Measurements from ENCODE around the gene ARHGAP22. TPM values are rescaled to one million over a fixed set of nuclear protein-coding genes. Genes with fewer than 3 reads are reported as not detected.
"Not testable (repeated sequence)": the region's sequence is repeated elsewhere in the genome, so short reads cannot be mapped to it uniquely, and the experiment has no call there.

ARHGAP22 gene
- total RNA-seq, 1 donor from 2014 or later, result 5.1 TPM

DNA sequence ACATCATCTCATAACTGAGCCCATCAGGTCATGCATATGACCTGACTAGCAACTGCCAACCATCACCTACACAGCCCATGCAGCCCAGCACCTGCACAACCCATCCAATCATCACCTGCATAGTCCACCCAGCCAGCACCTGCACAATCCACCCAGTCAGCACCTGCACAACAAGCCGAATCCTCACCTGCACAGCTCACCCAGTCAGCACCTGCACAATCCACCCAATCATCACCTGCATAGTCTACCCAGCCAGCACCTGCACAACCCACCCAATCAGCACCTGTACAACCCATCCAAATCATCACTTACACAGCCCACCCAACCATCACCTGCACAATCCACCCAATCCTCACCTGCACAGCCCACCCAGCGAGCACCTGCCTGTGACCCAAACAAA lies 46.4 kb upstream of the ARHGAP22 start:
- Mint-ChIP-seq H3K4me1 (ENCODE audit: unreplicated experiment) (no peaks in the 10 kb centered on the region), H3K27me3 (peaks cover 65% of the 10 kb centered on the region), H3K9me3 (no peaks in the 10 kb centered on the region), H3K27ac (no peak overlapping the region), H3K36me3 (no peaks in the 10 kb centered on the region), H3K4me3 (no peak overlapping the region)
- TF ChIP-seq, protein P1, sequence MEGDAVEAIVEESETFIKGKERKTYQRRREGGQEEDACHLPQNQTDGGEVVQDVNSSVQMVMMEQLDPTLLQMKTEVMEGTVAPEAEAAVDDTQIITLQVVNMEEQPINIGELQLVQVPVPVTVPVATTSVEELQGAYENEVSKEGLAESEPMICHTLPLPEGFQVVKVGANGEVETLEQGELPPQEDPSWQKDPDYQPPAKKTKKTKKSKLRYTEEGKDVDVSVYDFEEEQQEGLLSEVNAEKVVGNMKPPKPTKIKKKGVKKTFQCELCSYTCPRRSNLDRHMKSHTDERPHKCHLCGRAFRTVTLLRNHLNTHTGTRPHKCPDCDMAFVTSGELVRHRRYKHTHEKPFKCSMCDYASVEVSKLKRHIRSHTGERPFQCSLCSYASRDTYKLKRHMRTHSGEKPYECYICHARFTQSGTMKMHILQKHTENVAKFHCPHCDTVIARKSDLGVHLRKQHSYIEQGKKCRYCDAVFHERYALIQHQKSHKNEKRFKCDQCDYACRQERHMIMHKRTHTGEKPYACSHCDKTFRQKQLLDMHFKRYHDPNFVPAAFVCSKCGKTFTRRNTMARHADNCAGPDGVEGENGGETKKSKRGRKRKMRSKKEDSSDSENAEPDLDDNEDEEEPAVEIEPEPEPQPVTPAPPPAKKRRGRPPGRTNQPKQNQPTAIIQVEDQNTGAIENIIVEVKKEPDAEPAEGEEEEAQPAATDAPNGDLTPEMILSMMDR (conservative IDR thresholded peaks at IDR 0.05), result no peak
- DNase-seq (ENCODE audit: extremely low spot score, unreplicated experiment), result no peak

DNA sequence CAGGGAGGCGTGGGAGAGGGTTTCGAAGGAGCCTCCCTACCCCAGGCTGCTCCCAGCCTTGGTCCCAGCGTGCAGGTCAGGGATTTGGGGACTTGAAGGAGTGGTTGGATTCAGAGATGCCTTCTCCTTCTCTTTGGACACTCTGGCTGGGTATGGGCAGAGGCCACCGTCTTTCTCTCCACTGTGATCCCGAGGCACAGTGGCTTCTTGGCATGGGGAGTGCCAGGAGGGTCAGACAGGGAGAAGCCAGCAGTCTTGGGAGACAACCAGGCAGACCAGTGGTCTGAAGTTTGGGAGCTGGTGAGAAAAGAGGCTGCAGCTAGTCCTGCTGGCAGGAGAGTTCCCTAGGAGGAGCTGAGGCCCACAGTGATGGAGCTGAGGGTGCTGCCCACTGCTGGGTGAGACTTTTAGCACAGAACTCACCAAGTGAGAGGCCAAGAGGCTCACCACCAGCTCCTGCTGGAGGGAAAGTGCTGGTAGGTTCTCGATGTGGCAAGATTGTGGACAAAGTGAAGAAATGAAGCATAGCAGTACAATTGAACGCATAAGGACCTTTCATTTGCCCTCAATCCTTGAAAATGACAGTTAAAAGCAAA lies 44.6 kb upstream of the ARHGAP22 start:
- DNase-seq (ENCODE audit: extremely low spot score, unreplicated experiment), result no peak
- H3K27me3 Mint-ChIP-seq, result peaks cover 56% of the 10 kb centered on the region
- H3K4me3 Mint-ChIP-seq, result no peak overlapping the region
- no peaks in the 10 kb centered on the region for H3K9me3 Mint-ChIP-seq
- no peaks in the 10 kb centered on the region for H3K36me3 Mint-ChIP-seq
- TF ChIP-seq, protein P1 (conservative IDR thresholded peaks at IDR 0.05), result no peak
- no peaks in the 10 kb centered on the region for H3K4me1 Mint-ChIP-seq (ENCODE audit: unreplicated experiment)
- H3K27ac Mint-ChIP-seq, result no peak overlapping the region

DNA sequence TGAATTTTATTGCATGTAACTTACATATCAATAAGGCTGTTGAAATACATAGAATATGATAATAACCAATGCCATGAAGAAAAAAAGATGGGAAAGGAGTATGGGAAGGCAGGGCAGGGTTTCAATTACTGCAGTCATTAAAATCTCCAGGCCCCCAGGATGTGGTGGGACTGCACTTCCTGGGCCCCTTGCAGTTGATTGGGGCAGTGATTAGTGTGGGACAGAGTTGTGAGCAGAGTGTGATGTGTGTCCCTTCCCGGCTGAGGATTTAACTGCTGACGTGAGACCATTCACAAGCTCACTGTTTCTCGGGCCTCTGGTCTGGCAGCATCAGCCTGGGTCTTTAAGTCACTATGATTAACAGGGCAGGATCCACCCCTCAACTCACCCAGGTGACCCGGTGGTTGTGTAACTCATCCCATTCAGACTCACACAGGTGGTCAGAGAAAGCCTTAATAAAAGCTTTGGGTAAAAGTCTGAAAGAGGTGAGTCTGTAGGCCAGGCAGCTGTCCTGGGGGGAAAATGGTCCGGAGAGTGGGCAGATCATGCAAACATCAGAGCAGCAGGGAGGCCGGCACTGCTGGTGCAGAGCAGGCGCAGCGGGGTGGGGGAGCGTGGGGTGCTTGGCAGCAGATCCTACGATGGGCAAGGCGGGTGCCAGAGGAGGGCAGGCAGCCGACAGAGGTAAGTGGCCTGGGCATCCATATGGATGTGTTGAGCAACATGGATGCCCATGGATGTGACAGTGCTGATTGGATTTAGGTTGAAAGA lies 43.5 kb upstream of the ARHGAP22 start:
- H3K4me3 Mint-ChIP-seq, result no peak overlapping the region
- no peaks in the 10 kb centered on the region for H3K36me3 Mint-ChIP-seq
- H3K4me1 Mint-ChIP-seq (ENCODE audit: unreplicated experiment), result no peaks in the 10 kb centered on the region
- no peaks in the 10 kb centered on the region for H3K9me3 Mint-ChIP-seq
- H3K27me3 Mint-ChIP-seq, result peaks cover 47% of the 10 kb centered on the region
- H3K27ac Mint-ChIP-seq, result no peak overlapping the region
- TF ChIP-seq, protein P1 (conservative IDR thresholded peaks at IDR 0.05), result no peak
- no peak for DNase-seq (ENCODE audit: extremely low spot score, unreplicated experiment)

DNA sequence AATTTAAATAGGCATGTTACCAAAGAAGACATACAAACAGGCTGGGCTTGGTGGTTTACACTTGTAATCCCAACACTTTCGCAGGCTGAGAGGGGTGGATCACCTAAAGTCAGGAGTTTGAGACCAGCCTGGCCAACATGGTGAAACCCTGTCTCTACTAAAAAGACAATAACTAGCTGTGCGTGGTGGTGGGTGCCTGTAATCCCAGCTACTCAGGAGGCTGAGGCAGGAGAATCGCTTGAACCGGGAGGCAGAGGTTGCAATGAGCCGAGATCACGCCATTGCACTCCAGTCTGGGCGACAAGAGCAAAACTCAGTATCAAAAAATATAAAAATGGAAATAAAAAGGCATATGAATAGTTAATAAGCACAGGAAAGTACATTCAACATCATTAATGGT lies 42.2 kb upstream of the ARHGAP22 start:
- H3K27me3 Mint-ChIP-seq, result peaks cover 35% of the 10 kb centered on the region
- H3K4me3 Mint-ChIP-seq; H3K4me1 Mint-ChIP-seq (ENCODE audit: unreplicated experiment); H3K9me3 Mint-ChIP-seq; H3K36me3 Mint-ChIP-seq; DNase-seq (ENCODE audit: extremely low spot score, unreplicated experiment); H3K27ac Mint-ChIP-seq: not testable (repeated sequence)

DNA sequence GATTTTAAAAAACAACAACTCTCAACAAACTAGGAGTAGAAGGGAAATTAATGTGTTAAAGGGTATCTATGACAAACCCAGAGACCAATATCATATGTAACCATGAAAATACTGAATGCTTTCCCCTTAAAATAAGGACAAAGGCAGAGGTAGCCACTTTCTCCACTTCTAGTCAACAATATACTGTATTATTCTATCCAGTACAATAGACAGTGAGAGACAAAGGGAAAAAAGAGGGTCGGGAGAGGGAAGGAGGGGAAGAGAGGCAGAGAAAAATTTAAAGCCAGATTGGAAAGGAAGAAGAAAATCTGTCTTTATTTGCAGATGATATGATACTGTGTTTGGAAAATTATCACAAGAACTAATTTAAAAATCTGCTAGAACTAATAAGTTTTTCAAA lies 40.7 kb upstream of the ARHGAP22 start:
- Mint-ChIP-seq H3K9me3 (no peaks in the 10 kb centered on the region), H3K4me1 (ENCODE audit: unreplicated experiment) (no peaks in the 10 kb centered on the region), H3K4me3 (no peak overlapping the region), H3K27ac (no peak overlapping the region), H3K27me3 (peaks cover 23% of the 10 kb centered on the region), H3K36me3 (no peaks in the 10 kb centered on the region)
- no peak for DNase-seq (ENCODE audit: extremely low spot score, unreplicated experiment)
- TF ChIP-seq, protein P1 (conservative IDR thresholded peaks at IDR 0.05), result no peak

DNA sequence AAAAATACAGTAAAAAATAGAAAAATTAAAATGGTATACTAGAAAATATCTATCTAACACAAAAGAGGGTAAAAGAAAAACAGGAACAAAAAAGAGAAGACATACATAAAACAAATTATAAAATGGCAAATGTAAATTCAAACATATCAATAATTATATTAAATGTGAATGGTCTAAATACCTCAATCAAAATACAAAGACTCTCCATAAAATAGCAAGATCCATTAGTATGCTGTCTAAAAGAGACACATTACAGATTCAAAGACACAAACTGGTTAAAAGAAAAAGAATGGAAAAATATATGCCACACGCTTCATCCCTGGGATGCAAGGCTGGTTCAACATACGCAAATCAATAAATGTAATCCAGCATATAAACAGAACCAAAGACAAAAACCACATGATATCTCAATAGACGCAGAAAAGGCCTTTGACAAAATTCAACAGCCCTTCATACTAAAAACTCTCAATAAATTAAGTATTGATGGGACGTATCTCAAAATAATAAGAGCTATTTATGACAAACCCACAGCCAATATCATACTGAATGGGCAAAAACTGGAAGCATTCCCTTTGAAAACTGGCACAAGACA lies 36.3 kb upstream of the ARHGAP22 start:
- not testable (repeated sequence) for H3K36me3 Mint-ChIP-seq; H3K4me3 Mint-ChIP-seq; H3K4me1 Mint-ChIP-seq (ENCODE audit: unreplicated experiment); H3K9me3 Mint-ChIP-seq; H3K27me3 Mint-ChIP-seq; DNase-seq (ENCODE audit: extremely low spot score, unreplicated experiment); H3K27ac Mint-ChIP-seq
